ENCODE data around the gene TSHZ2. TPM values are rescaled to one million over a fixed set of nuclear protein-coding genes. Genes with fewer than 3 reads are reported as not detected.

Gene TSHZ2
- total and polyA plus RNA-seq, 2 of the 4 experiments (the other 2 are of a cell fraction): under 0.01 to 0.02 TPM

DNA sequence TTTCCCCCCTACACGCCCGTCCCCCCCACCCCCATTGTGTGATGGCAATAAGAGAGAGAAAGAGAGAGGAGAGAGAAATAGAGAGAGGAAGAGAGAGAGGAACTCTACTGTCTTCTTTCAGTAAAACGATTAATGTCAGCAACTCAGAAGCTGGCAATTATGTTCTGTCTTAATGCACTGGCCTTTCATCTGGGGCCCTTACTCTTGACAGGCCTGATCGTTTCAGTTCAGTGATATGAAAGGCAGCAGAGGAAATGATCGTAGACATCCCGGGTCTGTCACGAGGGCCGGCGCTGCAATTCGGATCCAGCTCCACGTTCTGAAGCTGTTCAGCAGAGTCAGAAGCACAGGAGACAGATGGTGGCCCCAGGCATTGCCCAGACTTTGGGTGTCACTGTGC is 312.5 kb downstream of the TSHZ2 start:
- no peak for ATAC-seq (ENCODE audit: low read depth)
- Histone ChIP-seq H3K14ac (replicated peaks; ENCODE audit: low read depth, low read length) (no peak overlapping the region), H2AFZ (replicated peaks; ENCODE audit: low read length, poor library complexity) (no peak overlapping the region), H2AK9ac (replicated peaks; ENCODE audit: low read depth, low read length, poor library complexity) (no peak overlapping the region), H2AK5ac (ENCODE audit: low read depth, low read length) (no peak overlapping the region), H3K36me3 (ENCODE audit: control insufficient read depth, insufficient read depth, low read length) (no peaks in the 10 kb centered on the region), H3K9me3 (ENCODE audit: control insufficient read depth, insufficient read depth, low read length) (no peaks in the 10 kb centered on the region), H3K4me1 (ENCODE audit: control insufficient read depth, insufficient read depth, low read length) (no peaks in the 10 kb centered on the region), H4K91ac (ENCODE audit: insufficient read depth, low read depth, low read length) (no peak overlapping the region), H4K5ac (ENCODE audit: low read depth, low read length) (no peak overlapping the region), H3K4ac (ENCODE audit: low read depth, low read length) (no peak overlapping the region), H3K79me1 (ENCODE audit: low read depth in 1 of 2, low read length in 2 of 2) (no peaks in the 10 kb centered on the region), H3K27me3 (ENCODE audit: control insufficient read depth, insufficient read depth, low read length) (no peaks in the 10 kb centered on the region), H3K4me3 (ENCODE audit: insufficient read depth, low read depth, low read length) (no peak overlapping the region), H3K27ac (ENCODE audit: insufficient read depth, low read length) (no peak overlapping the region), H3K4me2 (ENCODE audit: low read depth, low read length) (no peak overlapping the region), H4K20me1 (ENCODE audit: insufficient read depth, low read length) (no peaks in the 10 kb centered on the region), H3K9ac (ENCODE audit: low read depth, low read length) (no peak overlapping the region), H3K23ac (ENCODE audit: low read depth, low read length) (no peak overlapping the region), H3K56ac (ENCODE audit: extremely low read depth, insufficient read depth, low read length) (no peak overlapping the region), H2BK20ac (ENCODE audit: low read depth, low read length) (no peak overlapping the region), H2BK120ac (ENCODE audit: low read depth, low read length) (no peak overlapping the region), H3K9me1 (ENCODE audit: insufficient read depth, low read length) (no peaks in the 10 kb centered on the region), H3K18ac (ENCODE audit: low read depth, low read length) (no peak overlapping the region), H2BK5ac (ENCODE audit: low read depth, low read length, poor library complexity, severe bottlenecking) (no peak overlapping the region), H4K8ac (ENCODE audit: low read depth in 2 of 2, low read length in 2 of 2) (no peak overlapping the region), H2BK15ac (ENCODE audit: low read depth, low read length) (no peak overlapping the region)
- ChIA-PET POLR2A (ENCODE audit: unreplicated experiment) (no interaction called here), CTCF (no interaction called here)
- dilution Hi-C loops (cut with HindIII; ENCODE audit: low sequenced_read_pairs, unreplicated experiment): no loop called here
- WGBS, 2 experiments (ENCODE audit: extremely low coverage in 2 of 2, insufficient read length in 1 of 2): 44% methylated on average over 7 of the region's 11 CpGs; no CpG with 5 or more reads in 1 of the 2 experiments
- DNase-seq: no peak
- TF ChIP-seq RCOR1 (IDR thresholded peaks at IDR 0.05; ENCODE audit: insufficient replicate concordance, low read length) (no peak), RAD21 (IDR thresholded peaks at IDR 0.05; ENCODE audit: low read length) (no peak), BHLHE40 (IDR thresholded peaks at IDR 0.05; ENCODE audit: low read depth, low read length) (no peak), MAZ (IDR thresholded peaks at IDR 0.05; ENCODE audit: borderline replicate concordance, low read depth, low read length) (no peak), FOS (IDR thresholded peaks at IDR 0.05; ENCODE audit: low read depth, low read length) (no peak), MXI1 (IDR thresholded peaks at IDR 0.05; ENCODE audit: borderline replicate concordance, low read depth, low read length) (no peak), CEBPB (IDR thresholded peaks at IDR 0.05; ENCODE audit: low read depth, low read length) (no peak), POLR2A (IDR thresholded peaks at IDR 0.05; ENCODE audit: low read depth, low read length) (no peak), SMC3 (IDR thresholded peaks at IDR 0.05; ENCODE audit: low read depth, low read length) (no peak), CHD1 (IDR thresholded peaks at IDR 0.05; ENCODE audit: low read depth, low read length) (no peak), MAFK (IDR thresholded peaks at IDR 0.05; ENCODE audit: low read depth, low read length) (no peak), NFE2L2 (IDR thresholded peaks at IDR 0.05; ENCODE audit: low read depth, low read length) (no peak), RFX5 (IDR thresholded peaks at IDR 0.05; ENCODE audit: low read depth, low read length) (no peak)
- TF ChIP-seq, protein P1, sequence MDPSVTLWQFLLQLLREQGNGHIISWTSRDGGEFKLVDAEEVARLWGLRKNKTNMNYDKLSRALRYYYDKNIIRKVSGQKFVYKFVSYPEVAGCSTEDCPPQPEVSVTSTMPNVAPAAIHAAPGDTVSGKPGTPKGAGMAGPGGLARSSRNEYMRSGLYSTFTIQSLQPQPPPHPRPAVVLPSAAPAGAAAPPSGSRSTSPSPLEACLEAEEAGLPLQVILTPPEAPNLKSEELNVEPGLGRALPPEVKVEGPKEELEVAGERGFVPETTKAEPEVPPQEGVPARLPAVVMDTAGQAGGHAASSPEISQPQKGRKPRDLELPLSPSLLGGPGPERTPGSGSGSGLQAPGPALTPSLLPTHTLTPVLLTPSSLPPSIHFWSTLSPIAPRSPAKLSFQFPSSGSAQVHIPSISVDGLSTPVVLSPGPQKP (IDR thresholded peaks at IDR 0.05; ENCODE audit: borderline replicate concordance, low read depth, low read length): no peak
- TF ChIP-seq, protein P2, sequence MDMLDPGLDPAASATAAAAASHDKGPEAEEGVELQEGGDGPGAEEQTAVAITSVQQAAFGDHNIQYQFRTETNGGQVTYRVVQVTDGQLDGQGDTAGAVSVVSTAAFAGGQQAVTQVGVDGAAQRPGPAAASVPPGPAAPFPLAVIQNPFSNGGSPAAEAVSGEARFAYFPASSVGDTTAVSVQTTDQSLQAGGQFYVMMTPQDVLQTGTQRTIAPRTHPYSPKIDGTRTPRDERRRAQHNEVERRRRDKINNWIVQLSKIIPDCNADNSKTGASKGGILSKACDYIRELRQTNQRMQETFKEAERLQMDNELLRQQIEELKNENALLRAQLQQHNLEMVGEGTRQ (IDR thresholded peaks at IDR 0.05; ENCODE audit: low read depth, low read length): no peak
- TF ChIP-seq, protein P3, sequence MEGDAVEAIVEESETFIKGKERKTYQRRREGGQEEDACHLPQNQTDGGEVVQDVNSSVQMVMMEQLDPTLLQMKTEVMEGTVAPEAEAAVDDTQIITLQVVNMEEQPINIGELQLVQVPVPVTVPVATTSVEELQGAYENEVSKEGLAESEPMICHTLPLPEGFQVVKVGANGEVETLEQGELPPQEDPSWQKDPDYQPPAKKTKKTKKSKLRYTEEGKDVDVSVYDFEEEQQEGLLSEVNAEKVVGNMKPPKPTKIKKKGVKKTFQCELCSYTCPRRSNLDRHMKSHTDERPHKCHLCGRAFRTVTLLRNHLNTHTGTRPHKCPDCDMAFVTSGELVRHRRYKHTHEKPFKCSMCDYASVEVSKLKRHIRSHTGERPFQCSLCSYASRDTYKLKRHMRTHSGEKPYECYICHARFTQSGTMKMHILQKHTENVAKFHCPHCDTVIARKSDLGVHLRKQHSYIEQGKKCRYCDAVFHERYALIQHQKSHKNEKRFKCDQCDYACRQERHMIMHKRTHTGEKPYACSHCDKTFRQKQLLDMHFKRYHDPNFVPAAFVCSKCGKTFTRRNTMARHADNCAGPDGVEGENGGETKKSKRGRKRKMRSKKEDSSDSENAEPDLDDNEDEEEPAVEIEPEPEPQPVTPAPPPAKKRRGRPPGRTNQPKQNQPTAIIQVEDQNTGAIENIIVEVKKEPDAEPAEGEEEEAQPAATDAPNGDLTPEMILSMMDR (conservative IDR thresholded peaks at IDR 0.05; ENCODE audit: low read depth, low read length): no peak
- intact Hi-C loops (cut with micrococcal nuclease): no loop called here
- no TSS peak for BruUV-seq (replicated peaks)
- in situ Hi-C loops (cut with MboI; ENCODE audit: low sequenced_read_pairs): no loop called here

Measured in IMR-90 (cell line).